ENCODE measurements around the gene TCF7L1. TPM values are rescaled to one million over a fixed set of nuclear protein-coding genes. Genes with fewer than 3 reads are reported as not detected.

Gene TCF7L1
- total and polyA plus RNA-seq, 2 of the 13 experiments (the other 11 are each of a cell fraction or from before 2014, with no cell fraction given), result 0.04 to 0.15 TPM

DNA sequence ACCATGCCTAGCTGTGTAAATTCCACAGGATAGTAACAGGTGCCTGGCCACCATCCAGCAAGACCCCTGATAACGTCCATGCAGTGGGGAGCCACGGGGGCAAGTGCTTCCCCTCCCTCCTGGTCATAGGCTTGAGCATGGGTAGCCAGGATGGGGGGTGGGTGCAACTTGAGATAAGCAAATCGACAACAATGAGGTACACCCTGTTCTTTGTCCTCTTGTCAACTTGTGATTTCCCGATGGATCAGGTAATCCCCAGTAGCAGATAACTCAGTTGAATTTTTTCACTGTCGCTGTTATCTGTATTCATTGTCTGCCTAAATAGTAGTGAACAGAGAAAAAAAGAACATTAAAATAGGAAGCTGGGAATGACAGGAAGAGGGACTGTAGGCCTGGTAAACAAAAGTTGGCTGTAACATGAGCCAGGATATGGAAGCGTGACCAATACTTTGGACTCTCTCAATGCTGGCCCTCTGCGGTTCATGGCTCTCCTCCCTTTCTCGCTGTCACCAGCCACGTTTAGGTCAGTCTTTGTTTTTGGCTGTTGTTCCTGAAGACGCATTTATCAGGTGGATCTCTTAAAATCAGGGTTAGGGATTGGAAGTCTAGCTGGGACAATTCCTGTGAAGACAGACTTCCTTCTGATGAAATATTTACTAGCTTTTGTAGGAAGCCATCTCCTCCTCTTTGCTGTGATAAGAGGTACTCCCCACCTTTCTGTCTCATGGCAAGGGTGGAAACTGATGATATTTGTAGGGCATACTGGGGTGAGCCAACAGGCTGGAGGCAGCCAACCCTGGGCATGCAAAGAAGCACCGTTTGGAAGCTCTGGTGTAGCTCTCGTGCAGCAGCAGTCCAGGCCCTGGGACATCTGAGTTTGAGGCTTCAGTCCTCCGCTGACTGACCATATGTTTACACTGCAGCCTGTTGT, 42.4 kb downstream of the TCF7L1 start (continued):
- no peak for TF ChIP-seq ELF4 (CRISPR knock-in tag; IDR thresholded peaks at IDR 0.05; ENCODE audit: borderline replicate concordance)
- no peak for TF ChIP-seq ZNF761 (CRISPR knock-in tag; conservative IDR thresholded peaks at IDR 0.05)
- TF ChIP-seq SYNCRIP (IDR thresholded peaks at IDR 0.05; ENCODE audit: insufficient read depth, low read depth, low read length), result no peak
- TF ChIP-seq, protein P1, sequence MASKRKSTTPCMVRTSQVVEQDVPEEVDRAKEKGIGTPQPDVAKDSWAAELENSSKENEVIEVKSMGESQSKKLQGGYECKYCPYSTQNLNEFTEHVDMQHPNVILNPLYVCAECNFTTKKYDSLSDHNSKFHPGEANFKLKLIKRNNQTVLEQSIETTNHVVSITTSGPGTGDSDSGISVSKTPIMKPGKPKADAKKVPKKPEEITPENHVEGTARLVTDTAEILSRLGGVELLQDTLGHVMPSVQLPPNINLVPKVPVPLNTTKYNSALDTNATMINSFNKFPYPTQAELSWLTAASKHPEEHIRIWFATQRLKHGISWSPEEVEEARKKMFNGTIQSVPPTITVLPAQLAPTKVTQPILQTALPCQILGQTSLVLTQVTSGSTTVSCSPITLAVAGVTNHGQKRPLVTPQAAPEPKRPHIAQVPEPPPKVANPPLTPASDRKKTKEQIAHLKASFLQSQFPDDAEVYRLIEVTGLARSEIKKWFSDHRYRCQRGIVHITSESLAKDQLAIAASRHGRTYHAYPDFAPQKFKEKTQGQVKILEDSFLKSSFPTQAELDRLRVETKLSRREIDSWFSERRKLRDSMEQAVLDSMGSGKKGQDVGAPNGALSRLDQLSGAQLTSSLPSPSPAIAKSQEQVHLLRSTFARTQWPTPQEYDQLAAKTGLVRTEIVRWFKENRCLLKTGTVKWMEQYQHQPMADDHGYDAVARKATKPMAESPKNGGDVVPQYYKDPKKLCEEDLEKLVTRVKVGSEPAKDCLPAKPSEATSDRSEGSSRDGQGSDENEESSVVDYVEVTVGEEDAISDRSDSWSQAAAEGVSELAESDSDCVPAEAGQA (IDR thresholded peaks at IDR 0.05; ENCODE audit: low read depth), result no peak
- TF ChIP-seq, protein P1 (CRISPR knock-in tag; IDR thresholded peaks at IDR 0.05; ENCODE audit: borderline replicate concordance), result no peak
- 0 out of 2 replicates have a peak, but pooled peaks have one; percentile 21 for TF ChIP-seq ZKSCAN1 (IDR thresholded peaks at IDR 0.05; ENCODE audit: low read length)
- TF ChIP-seq U2AF2 (IDR thresholded peaks at IDR 0.05; ENCODE audit: low read depth, low read length), result no peak
- no peak for TF ChIP-seq ZNF7 (CRISPR knock-in tag; IDR thresholded peaks at IDR 0.05)
- no peak for TF ChIP-seq ZFP37 (CRISPR knock-in tag; IDR thresholded peaks at IDR 0.05; ENCODE audit: borderline replicate concordance)
- no peak for TF ChIP-seq TEAD3 (CRISPR knock-in tag; optimal IDR thresholded peaks at IDR 0.05; ENCODE audit: borderline replicate concordance)
- TF ChIP-seq ZNF292 (CRISPR knock-in tag; IDR thresholded peaks at IDR 0.05; ENCODE audit: borderline replicate concordance, low read depth), result peak; percentile 88; the same call in 1 of the 2 replicates
- TF ChIP-seq, protein P2, sequence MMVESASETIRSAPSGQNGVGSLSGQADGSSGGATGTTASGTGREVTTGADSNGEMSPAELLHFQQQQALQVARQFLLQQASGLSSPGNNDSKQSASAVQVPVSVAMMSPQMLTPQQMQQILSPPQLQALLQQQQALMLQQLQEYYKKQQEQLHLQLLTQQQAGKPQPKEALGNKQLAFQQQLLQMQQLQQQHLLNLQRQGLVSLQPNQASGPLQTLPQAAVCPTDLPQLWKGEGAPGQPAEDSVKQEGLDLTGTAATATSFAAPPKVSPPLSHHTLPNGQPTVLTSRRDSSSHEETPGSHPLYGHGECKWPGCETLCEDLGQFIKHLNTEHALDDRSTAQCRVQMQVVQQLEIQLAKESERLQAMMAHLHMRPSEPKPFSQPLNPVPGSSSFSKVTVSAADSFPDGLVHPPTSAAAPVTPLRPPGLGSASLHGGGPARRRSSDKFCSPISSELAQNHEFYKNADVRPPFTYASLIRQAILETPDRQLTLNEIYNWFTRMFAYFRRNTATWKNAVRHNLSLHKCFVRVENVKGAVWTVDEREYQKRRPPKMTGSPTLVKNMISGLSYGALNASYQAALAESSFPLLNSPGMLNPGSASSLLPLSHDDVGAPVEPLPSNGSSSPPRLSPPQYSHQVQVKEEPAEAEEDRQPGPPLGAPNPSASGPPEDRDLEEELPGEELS (CRISPR knock-in tag; IDR thresholded peaks at IDR 0.05), result peak; percentile 90
- peak; percentile 63; the same call in 1 of the 2 replicates for TF ChIP-seq ARNTL (CRISPR knock-in tag; IDR thresholded peaks at IDR 0.05)
- peak; percentile 67 for TF ChIP-seq ZFX (CRISPR knock-in tag; IDR thresholded peaks at IDR 0.05; ENCODE audit: low read depth)
- TF ChIP-seq, protein P3, sequence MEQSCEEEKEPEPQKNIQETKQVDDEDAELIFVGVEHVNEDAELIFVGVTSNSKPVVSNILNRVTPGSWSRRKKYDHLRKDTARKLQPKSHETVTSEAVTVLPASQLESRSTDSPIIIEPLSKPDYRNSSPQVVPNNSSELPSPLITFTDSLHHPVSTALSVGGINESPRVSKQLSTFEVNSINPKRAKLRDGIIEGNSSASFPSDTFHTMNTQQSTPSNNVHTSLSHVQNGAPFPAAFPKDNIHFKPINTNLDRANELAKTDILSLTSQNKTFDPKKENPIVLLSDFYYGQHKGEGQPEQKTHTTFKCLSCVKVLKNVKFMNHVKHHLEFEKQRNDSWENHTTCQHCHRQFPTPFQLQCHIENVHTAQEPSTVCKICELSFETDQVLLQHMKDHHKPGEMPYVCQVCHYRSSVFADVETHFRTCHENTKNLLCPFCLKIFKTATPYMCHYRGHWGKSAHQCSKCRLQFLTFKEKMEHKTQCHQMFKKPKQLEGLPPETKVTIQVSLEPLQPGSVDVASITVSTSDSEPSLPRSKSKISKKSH (CRISPR knock-in tag; IDR thresholded peaks at IDR 0.05; ENCODE audit: borderline replicate concordance), result no peak
- no peak for TF ChIP-seq NR3C1 (CRISPR knock-in tag; IDR thresholded peaks at IDR 0.05)
- TF ChIP-seq, protein P4, sequence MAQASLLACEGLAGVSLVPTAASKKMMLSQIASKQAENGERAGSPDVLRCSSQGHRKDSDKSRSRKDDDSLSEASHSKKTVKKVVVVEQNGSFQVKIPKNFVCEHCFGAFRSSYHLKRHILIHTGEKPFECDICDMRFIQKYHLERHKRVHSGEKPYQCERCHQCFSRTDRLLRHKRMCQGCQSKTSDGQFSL (CRISPR knock-in tag; IDR thresholded peaks at IDR 0.05), result no peak
- no peak for TF ChIP-seq NR2F2 (IDR thresholded peaks at IDR 0.05; ENCODE audit: borderline replicate concordance, low read depth)

Data from HepG2 (cell line).